NB4 (cell line): ENCODE results near the gene CYTH1.

Experiments used
- DNase-seq: peaks from one replicate; pipeline ENCODE4 v3.0.0; 2010; ENCODE audit warnings: low read depth
- H3K4me3 ChIP-seq: one replicate; pipeline ENCODE4 v1.5.1; 2011; ENCODE audit warnings: mild to moderate bottlenecking, low read depth, low read length, moderate library complexity
- MYC ChIP-seq: IDR thresholded peaks from 2 replicates; pipeline ENCODE4 v1.6.1; 2011; ENCODE audit warnings: low read depth, low read length
- POLR2A ChIP-seq: IDR thresholded peaks from 2 replicates; pipeline ENCODE4 v1.6.1; 2011; ENCODE audit warnings: mild to moderate bottlenecking; ENCODE audit not compliant: insufficient read length; ENCODE audit errors: extremely low read depth
- TF ChIP-seq, protein P1 (sequence below): IDR thresholded peaks from one replicate; pipeline ENCODE4 v1.5.1; 2012; ENCODE audit warnings: low read depth, low read length
- TF ChIP-seq, protein P2 (sequence below): IDR thresholded peaks from 2 replicates; pipeline ENCODE4 v1.6.1; 2011; ENCODE audit warnings: low read depth, low read length

CYTH1 gene

DNA sequence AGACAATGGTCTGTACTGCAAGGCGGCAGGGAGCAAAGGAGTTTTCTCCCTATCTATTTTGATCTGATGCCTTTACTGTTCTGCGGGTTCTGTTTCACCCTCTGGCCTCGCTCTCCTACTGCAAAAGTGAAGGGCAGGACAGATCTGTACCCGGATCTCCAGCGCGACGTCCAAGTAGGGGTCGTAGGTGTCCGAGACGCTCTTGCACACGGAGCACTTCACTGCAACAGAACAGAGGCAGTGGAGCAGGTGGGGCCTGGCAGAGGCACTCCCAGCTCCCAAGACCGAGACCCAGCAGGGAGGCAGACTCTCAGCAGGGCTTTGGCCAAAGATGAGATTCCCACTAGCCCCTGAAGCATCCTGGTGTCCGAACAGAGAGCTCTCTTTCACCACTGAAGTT lies 38.8 kb upstream of the CYTH1 start:
- TF ChIP-seq POLR2A (no peak), MYC (no peak)
- TF ChIP-seq, protein P1, sequence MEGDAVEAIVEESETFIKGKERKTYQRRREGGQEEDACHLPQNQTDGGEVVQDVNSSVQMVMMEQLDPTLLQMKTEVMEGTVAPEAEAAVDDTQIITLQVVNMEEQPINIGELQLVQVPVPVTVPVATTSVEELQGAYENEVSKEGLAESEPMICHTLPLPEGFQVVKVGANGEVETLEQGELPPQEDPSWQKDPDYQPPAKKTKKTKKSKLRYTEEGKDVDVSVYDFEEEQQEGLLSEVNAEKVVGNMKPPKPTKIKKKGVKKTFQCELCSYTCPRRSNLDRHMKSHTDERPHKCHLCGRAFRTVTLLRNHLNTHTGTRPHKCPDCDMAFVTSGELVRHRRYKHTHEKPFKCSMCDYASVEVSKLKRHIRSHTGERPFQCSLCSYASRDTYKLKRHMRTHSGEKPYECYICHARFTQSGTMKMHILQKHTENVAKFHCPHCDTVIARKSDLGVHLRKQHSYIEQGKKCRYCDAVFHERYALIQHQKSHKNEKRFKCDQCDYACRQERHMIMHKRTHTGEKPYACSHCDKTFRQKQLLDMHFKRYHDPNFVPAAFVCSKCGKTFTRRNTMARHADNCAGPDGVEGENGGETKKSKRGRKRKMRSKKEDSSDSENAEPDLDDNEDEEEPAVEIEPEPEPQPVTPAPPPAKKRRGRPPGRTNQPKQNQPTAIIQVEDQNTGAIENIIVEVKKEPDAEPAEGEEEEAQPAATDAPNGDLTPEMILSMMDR: no peak
- TF ChIP-seq, protein P2, sequence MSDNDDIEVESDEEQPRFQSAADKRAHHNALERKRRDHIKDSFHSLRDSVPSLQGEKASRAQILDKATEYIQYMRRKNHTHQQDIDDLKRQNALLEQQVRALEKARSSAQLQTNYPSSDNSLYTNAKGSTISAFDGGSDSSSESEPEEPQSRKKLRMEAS: no peak
- H3K4me3 ChIP-seq: no peak overlapping the region
- no peak for DNase-seq

DNA sequence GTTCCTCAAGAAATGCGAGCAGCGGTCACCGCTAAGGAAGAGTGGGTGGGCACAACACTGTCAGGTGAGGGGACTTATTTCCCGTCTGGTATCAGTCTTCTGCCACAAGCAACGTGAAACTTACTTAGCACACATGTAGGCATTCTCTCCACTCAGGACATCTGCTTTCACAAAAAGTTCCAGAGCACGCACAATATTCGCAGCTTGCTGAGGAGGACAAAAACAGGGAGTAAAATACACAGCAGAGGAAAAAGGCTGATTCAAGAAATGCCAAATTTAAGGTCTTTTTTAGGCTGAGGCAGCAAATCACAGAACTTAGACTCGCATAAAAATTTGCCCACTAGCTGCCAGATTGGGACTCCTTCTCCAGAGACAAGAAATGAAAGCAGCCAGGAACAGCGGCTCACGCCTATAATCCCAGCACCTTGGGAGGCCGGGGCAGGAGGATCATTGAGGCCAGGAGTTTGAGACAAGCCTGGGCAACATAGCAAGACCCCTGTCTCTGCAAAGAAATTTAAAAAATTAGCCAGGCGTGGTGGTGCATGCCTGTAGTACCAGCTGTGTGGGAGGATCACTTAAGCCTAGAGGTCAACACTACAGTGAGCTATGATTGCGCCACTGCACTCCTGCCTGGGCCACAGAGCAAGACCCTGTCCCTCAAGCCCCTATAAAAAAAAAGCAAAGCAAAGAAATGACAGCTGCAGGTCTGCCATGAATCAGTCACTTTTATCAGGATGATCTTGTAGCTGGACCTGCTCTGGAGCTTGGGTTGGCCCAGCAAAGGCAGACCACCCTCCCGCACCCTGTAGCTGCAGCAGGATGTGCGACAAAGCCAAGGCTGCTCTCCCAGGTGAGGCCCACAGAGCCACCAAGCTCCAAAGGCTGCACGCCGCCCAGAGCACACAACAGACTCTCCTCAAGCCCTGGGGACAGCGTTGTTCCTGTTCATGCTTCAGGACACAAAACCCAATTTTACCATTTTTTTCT lies 38.0 kb upstream of the CYTH1 start:
- no peak for TF ChIP-seq MYC
- TF ChIP-seq, protein P2: no peak
- TF ChIP-seq, protein P1: no peak
- TF ChIP-seq POLR2A: no peak

DNA sequence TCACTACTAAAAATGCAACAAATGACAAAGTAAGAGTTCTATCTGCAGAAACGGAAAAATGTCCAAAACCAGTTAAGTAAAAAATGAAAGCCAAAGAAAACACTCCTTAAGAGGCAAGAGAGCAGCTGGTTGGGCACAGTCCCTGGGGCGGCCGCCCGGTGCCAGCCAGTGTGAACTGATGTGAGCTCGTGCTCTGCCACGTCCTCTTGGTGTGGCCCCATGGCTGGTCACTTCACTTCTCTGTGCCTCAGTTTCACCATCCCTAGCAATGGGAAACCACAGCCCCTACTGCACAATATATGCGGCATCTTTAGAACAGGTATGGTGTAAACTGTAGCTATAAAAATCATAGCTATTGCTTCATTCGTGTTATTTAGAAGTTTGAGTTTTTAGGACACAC lies 37.3 kb upstream of the CYTH1 start:
- no peak overlapping the region for H3K4me3 ChIP-seq
- TF ChIP-seq POLR2A: no peak
- TF ChIP-seq, protein P2: no peak
- TF ChIP-seq, protein P1: no peak
- no peak for TF ChIP-seq MYC
- no peak for DNase-seq

More for the DNA sequence above, 38.0 kb upstream of the CYTH1 start:
- peak; percentile 21 for DNase-seq
- H3K4me3 ChIP-seq: no peak overlapping the region

DNA sequence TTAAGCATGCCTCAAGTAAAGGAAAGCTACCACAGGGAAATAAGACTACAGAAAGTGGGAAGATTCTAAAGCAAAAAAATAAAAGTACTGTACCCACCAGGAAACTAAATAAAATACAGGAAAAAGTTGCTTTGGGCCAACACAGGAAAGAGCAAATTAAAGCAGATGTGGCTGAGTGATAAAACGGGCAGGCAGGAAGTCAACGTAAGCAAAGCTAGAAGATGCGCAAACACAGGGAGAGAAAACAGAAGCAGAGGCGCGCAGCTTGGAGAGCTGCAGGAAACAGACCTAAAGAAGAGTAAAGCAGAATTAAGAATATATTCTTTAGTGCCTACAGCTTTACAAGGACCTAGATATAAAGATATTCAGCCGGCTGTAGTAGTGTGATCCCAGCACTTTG lies 36.9 kb upstream of the CYTH1 start:
- H3K4me3 ChIP-seq: no peak overlapping the region
- no peak for TF ChIP-seq MYC
- TF ChIP-seq, protein P1: no peak
- TF ChIP-seq, protein P2: no peak
- TF ChIP-seq POLR2A: no peak
- DNase-seq: no peak

DNA sequence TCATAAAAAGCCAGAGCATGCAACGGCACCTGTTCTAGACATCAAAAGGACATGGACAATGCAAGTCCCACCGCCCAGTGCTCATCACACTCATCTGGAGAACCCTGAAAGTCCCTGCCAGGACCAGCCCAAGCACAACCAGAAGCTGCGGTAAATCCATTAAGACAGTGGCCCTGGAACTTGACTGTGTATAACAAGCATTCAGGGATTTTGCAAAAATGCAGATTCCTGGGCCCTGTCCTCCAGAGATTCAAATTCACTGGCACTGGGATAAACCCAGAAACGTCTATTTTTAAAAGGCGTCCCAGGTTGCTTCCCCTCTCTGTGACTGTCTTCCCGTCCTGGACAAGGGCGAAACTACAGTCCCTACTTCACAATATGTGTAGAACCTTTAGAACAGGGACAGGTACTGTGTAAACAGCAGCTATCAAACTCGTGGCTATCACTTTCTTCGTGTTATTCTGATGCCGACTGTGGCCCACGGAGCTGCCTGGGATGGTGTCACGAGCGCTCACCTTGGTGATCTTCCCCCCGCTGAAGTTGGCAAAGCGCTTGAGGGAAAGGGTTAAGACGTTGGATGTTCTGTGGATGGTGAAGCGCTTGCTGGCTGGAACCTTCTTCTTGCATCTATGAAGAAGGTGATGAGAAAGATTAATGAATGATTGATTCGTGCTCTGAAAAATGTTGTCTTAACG lies 36.2 kb upstream of the CYTH1 start:
- TF ChIP-seq, protein P1: no peak
- TF ChIP-seq MYC (no peak), POLR2A (no peak)
- TF ChIP-seq, protein P2: no peak
- H3K4me3 ChIP-seq: no peak overlapping the region
- DNase-seq: no peak
